PC-9 (cell line): Measurements from ENCODE around the gene ZNF587.

ENCODE experiments used
- CTCF ChIP-seq: fragments of 200-600 bp; sonication (generic); conservative IDR thresholded peaks from 2 replicates; pipeline ENCODE4 v1.6.1; 2017; ENCODE audit warnings: mixed run types, antibody characterized with exemption, mild to moderate bottlenecking, moderate library complexity
- EZH2 ChIP-seq: fragments of 200-600 bp; sonication (generic); IDR thresholded peaks from 2 replicates; pipeline ENCODE4 v1.8.0; 2017; ENCODE audit warnings: antibody characterized with exemption, low read depth

DNA sequence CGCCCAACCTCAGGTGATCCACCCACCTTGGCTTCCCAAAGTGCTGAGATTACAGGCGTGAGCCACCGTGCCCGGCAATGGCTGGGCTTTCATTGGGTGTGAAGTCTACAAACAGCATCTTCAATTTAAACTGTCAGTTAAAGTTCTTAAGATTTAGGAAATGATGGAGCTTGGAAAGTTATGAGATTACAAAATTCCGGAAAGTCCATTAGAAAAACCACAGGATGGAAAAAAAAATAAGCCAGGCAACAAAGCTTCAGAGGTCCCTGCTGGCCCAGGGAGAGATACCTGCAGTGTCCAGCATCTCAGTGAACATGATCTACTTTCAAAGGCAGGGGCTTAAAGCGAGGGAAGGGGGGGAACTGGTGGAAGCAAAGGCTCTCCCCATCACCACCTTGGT is 24.1 kb upstream of the ZNF587 start:
- TF ChIP-seq CTCF (no peak), EZH2 (no peak)
